ENCODE results near the gene RHOT2. TPM values are rescaled to one million over a fixed set of nuclear protein-coding genes. Genes with fewer than 3 reads are reported as not detected.
A peak's percentile ranks its signal among the peaks of the same experiment; 100 is the strongest.

The RHOT2 gene
- total and polyA plus RNA-seq, 10 of the 15 experiments (the other 5 are each of a cell fraction or from before 2014, with no cell fraction given): 3.7 to 174 (median 69.8) TPM

DNA sequence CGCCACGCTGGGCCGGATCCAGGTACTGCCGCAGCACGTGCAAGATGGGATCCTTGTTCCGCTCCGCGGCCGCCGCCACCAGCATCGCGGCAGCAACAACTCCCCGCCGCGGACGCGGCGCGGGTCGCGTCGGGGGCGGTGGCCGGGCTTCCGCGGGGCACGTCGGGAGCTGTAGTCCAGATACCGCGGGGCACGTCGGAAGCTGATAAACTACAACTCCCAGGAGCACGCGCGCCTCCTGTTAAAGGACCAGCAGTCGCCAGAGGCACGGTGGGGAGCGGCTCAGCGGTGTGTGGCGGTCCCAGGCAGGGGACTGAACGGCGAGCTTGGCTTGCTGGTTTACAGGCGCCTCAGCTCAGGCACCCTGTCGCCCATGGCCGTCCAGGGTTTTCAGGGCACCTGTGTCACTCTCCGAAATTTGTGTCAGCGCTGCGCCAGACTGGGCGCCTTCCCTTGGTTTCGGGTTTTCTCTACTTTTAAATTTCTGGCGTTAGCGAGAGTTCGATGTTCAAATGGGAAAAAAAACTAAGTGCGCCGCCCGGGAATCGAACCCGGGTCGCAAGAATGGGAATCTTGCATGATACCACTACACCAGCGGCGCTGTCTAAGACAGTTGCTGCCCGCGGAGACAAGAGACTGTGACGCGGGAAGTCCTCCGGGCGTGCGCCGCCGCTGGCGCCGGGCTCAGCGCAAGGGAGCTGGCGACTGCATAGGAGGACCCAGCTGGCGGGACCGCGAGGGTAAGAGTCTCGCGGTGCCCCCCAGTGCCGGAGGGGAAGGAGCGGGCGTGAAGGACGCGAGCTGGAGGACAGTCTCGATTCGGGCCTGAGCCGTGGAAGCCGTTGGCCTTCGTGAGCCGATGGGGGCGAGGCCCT, 31.5 kb upstream of the RHOT2 start, which contains the start of gene METTL26 (continued):
- TF ChIP-seq, protein P1, sequence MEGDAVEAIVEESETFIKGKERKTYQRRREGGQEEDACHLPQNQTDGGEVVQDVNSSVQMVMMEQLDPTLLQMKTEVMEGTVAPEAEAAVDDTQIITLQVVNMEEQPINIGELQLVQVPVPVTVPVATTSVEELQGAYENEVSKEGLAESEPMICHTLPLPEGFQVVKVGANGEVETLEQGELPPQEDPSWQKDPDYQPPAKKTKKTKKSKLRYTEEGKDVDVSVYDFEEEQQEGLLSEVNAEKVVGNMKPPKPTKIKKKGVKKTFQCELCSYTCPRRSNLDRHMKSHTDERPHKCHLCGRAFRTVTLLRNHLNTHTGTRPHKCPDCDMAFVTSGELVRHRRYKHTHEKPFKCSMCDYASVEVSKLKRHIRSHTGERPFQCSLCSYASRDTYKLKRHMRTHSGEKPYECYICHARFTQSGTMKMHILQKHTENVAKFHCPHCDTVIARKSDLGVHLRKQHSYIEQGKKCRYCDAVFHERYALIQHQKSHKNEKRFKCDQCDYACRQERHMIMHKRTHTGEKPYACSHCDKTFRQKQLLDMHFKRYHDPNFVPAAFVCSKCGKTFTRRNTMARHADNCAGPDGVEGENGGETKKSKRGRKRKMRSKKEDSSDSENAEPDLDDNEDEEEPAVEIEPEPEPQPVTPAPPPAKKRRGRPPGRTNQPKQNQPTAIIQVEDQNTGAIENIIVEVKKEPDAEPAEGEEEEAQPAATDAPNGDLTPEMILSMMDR (IDR thresholded peaks at IDR 0.05 in 2 of 3, conservative IDR thresholded peaks at IDR 0.05 in 1 of 3; ENCODE audit: control insufficient read depth in 2 of 3, extremely low read depth in 1 of 3, insufficient read depth in 1 of 3, low read depth in 3 of 3, low read length in 3 of 3): peak in 1 of 3 experiments; percentile 12; a peak in 1 of 6 replicates
- TF ChIP-seq JUNB (IDR thresholded peaks at IDR 0.05): no peak
- no peak for TF ChIP-seq FOS (IDR thresholded peaks at IDR 0.05; ENCODE audit: borderline replicate concordance, extremely low read depth, insufficient read length)
- peak in 1 of 2 experiments; percentile 66; a peak in 1 of 4 replicates for TF ChIP-seq EP300 (IDR thresholded peaks at IDR 0.05; ENCODE audit: borderline replicate concordance in 1 of 2, control insufficient read depth in 1 of 2, low read depth in 2 of 2, low read length in 2 of 2)
- TF ChIP-seq, protein P2, sequence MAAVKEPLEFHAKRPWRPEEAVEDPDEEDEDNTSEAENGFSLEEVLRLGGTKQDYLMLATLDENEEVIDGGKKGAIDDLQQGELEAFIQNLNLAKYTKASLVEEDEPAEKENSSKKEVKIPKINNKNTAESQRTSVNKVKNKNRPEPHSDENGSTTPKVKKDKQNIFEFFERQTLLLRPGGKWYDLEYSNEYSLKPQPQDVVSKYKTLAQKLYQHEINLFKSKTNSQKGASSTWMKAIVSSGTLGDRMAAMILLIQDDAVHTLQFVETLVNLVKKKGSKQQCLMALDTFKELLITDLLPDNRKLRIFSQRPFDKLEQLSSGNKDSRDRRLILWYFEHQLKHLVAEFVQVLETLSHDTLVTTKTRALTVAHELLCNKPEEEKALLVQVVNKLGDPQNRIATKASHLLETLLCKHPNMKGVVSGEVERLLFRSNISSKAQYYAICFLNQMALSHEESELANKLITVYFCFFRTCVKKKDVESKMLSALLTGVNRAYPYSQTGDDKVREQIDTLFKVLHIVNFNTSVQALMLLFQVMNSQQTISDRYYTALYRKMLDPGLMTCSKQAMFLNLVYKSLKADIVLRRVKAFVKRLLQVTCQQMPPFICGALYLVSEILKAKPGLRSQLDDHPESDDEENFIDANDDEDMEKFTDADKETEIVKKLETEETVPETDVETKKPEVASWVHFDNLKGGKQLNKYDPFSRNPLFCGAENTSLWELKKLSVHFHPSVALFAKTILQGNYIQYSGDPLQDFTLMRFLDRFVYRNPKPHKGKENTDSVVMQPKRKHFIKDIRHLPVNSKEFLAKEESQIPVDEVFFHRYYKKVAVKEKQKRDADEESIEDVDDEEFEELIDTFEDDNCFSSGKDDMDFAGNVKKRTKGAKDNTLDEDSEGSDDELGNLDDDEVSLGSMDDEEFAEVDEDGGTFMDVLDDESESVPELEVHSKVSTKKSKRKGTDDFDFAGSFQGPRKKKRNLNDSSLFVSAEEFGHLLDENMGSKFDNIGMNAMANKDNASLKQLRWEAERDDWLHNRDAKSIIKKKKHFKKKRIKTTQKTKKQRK (IDR thresholded peaks at IDR 0.05; ENCODE audit: low read depth, low read length): no peak
- TF ChIP-seq POU2F2 (IDR thresholded peaks at IDR 0.05; ENCODE audit: borderline replicate concordance, low read depth, low read length): peak; percentile 7; the same call in 1 of the 3 replicates
- TF ChIP-seq SPI1 (IDR thresholded peaks at IDR 0.05; ENCODE audit: borderline replicate concordance, insufficient read depth, low read depth, low read length): no peak; the same call in 1 of the 2 replicates
- peak; percentile 90 for TF ChIP-seq SIN3A (IDR thresholded peaks at IDR 0.05; ENCODE audit: low read depth, low read length)
- TF ChIP-seq NFIC (IDR thresholded peaks at IDR 0.05; ENCODE audit: low read depth, low read length): no peak
- peak; percentile 17 for TF ChIP-seq RELA (IDR thresholded peaks at IDR 0.05; ENCODE audit: borderline replicate concordance, partially characterized antibody)
- no peak; a peak in 1 of 4 replicates for TF ChIP-seq ETV6 (conservative IDR thresholded peaks at IDR 0.05 in 1 of 2, IDR thresholded peaks at IDR 0.05 in 1 of 2; ENCODE audit: borderline replicate concordance in 1 of 2, low read depth in 1 of 2)
- no peak for TF ChIP-seq NRF1 (conservative IDR thresholded peaks at IDR 0.05; ENCODE audit: low read depth, low read length)
- TF ChIP-seq, protein P3, sequence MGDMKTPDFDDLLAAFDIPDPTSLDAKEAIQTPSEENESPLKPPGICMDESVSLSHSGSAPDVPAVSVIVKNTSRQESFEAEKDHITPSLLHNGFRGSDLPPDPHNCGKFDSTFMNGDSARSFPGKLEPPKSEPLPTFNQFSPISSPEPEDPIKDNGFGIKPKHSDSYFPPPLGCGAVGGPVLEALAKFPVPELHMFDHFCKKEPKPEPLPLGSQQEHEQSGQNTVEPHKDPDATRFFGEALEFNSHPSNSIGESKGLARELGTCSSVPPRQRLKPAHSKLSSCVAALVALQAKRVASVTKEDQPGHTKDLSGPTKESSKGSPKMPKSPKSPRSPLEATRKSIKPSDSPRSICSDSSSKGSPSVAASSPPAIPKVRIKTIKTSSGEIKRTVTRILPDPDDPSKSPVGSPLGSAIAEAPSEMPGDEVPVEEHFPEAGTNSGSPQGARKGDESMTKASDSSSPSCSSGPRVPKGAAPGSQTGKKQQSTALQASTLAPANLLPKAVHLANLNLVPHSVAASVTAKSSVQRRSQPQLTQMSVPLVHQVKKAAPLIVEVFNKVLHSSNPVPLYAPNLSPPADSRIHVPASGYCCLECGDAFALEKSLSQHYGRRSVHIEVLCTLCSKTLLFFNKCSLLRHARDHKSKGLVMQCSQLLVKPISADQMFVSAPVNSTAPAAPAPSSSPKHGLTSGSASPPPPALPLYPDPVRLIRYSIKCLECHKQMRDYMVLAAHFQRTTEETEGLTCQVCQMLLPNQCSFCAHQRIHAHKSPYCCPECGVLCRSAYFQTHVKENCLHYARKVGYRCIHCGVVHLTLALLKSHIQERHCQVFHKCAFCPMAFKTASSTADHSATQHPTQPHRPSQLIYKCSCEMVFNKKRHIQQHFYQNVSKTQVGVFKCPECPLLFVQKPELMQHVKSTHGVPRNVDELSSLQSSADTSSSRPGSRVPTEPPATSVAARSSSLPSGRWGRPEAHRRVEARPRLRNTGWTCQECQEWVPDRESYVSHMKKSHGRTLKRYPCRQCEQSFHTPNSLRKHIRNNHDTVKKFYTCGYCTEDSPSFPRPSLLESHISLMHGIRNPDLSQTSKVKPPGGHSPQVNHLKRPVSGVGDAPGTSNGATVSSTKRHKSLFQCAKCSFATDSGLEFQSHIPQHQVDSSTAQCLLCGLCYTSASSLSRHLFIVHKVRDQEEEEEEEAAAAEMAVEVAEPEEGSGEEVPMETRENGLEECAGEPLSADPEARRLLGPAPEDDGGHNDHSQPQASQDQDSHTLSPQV (IDR thresholded peaks at IDR 0.05): no peak
- TF ChIP-seq, protein P4, sequence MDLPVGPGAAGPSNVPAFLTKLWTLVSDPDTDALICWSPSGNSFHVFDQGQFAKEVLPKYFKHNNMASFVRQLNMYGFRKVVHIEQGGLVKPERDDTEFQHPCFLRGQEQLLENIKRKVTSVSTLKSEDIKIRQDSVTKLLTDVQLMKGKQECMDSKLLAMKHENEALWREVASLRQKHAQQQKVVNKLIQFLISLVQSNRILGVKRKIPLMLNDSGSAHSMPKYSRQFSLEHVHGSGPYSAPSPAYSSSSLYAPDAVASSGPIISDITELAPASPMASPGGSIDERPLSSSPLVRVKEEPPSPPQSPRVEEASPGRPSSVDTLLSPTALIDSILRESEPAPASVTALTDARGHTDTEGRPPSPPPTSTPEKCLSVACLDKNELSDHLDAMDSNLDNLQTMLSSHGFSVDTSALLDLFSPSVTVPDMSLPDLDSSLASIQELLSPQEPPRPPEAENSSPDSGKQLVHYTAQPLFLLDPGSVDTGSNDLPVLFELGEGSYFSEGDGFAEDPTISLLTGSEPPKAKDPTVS (IDR thresholded peaks at IDR 0.05; ENCODE audit: low read depth, low read length): no peak

Measured in GM12878 (cell line).